Psoas muscle (tissue), 8 donors: ENCODE data around the gene TTC14. TPM values are rescaled to one million over a fixed set of nuclear protein-coding genes. Genes with fewer than 3 reads are reported as not detected.
"Not testable (repeated sequence)": the region's sequence is repeated elsewhere in the genome, so short reads cannot be mapped to it uniquely, and the experiment has no call there.

Experiments
- ATAC-seq, 4 donors: fragments of 200-7000 bp; cut with Tn5 transposase; one replicate each; pipeline ENCODE4 v1.9.1; 2020; ENCODE audit warnings: moderate library complexity in 3 of 4, mild to moderate bottlenecking in 2 of 4
- DNase-seq, 2 donors: peaks; one replicate each; pipeline ENCODE4 v3.0.0-alpha.2; 2020
- H3K27ac ChIP-seq: fragments of 200-600 bp; one replicate; pipeline ENCODE4 v1.8.0; 2022
- H3K27me3 ChIP-seq, 3 donors: fragments of 200-600 bp in 1 of 3; one replicate each; pipeline versions ENCODE4 v1.6.1 to v1.8.0; 2013 to 2022; ENCODE audit warnings: low read length in 2 of 3, mild to moderate bottlenecking in 2 of 3, moderate library complexity in 1 of 3; ENCODE audit not compliant: insufficient read depth in 3 of 3
- H3K36me3 ChIP-seq, 2 donors: fragments of 200-600 bp in 1 of 2; one replicate each; pipeline versions ENCODE4 v1.6.1 to v1.8.0; 2013 to 2022; ENCODE audit warnings: low read depth in 1 of 2, mild to moderate bottlenecking in 1 of 2, moderate library complexity in 1 of 2; ENCODE audit not compliant: insufficient read depth in 1 of 2
- H3K4me1 ChIP-seq: fragments of 200-600 bp; one replicate; pipeline ENCODE4 v1.8.0; 2022
- H3K4me3 ChIP-seq: fragments of 200-600 bp; one replicate; pipeline ENCODE4 v1.8.0; 2022; ENCODE audit warnings: mild to moderate bottlenecking
- H3K9me3 ChIP-seq: fragments of 200-600 bp; one replicate; pipeline ENCODE4 v1.8.0; 2022
- CTCF ChIP-seq: fragments of 200-600 bp; IDR thresholded peaks from one replicate; pipeline ENCODE4 v1.8.0; 2022; ENCODE audit warnings: antibody characterized with exemption
- WGBS, 3 donors: extraction: QIAGEN DNeasy Blood & Tissue Kit; methylation state at CpG; one replicate each; pipeline versions ENCODE4 v1.1.6 to v1.1.7; 2013; 5-methylcytosine and 5-hydroxymethylcytosine counted together
- intact Hi-C, 2 donors: fragments of 100-400 bp; cut with DNase I; formaldehyde crosslinking; loops; one replicate each; pipeline versions ENCODE4 v1.11.0 to v1.14.2; 2022
- polyA plus RNA-seq, 3 donors: library from polyadenylated mRNA; stranded (reverse); fragments of 200-250 nt; gene quantifications; one replicate each; pipeline ENCODE4 v1.2.3, GENCODE V29; 2013
- total RNA-seq, 4 donors: library from RNA; stranded (reverse); fragmentation: NEBNext Ultra II Directional in 2 of 4; extraction: Animal tissue kit (Norgen Biotek cat#: 25700) in 2 of 4; gene quantifications; one replicate each; pipeline versions ENCODE4 v1.2.1 to v1.2.4, GENCODE V29; 2021 to 2023
- donor health status: healthy with polysubstance abuse.
- donor health status: DM: no; HTN: no; CAD: no; lungs with moderate emphysema.
- donor health status: Bipolar disorder and iron deficiency.
- donor health status: healthy.
- donor health status: DM: yes; HTN: yes; CAD: no.
- donor health status: DM: no; HTN: no; CAD: no.
- donor health status: DM: no; HTN: no; CAD: no.
- donor health status: DM: yes; HTN: yes; CAD: no.

TTC14 gene
- total and polyA plus RNA-seq, 7 donors: 4.8 to 12.6 (median 9.2) TPM

- Histone ChIP-seq H3K4me3 (no peak overlapping the region), H3K9me3 (no peaks in the 10 kb centered on the region), H3K27ac (no peak overlapping the region), H3K4me1 (no peaks in the 10 kb centered on the region), H3K36me3 (no peaks in the 10 kb centered on the region), H3K27me3 (no peaks in the 10 kb centered on the region)
- intact Hi-C loops: no loop called here
- 71 to 73% (median 72%) methylated on average over 6 of the region's 6 CpGs for WGBS, 3 donors
- no peak for DNase-seq
- no peak for TF ChIP-seq CTCF
- no peak for ATAC-seq
Measured at GRCh38 chr3:180571831-180572598, 29.9 kb upstream of the TTC14 start.

- ATAC-seq (no peak), DNase-seq (no peak)
- Histone ChIP-seq H3K27me3 (no peaks in the 10 kb centered on the region), H3K27ac (no peak overlapping the region), H3K9me3 (no peaks in the 10 kb centered on the region), H3K36me3 (no peaks in the 10 kb centered on the region), H3K4me3 (no peak overlapping the region), H3K4me1 (no peaks in the 10 kb centered on the region)
- WGBS, 3 donors: 75 to 84% (median 77%) methylated on average over 3 of the region's 3 CpGs
- intact Hi-C loops: no loop called here
- no peak for TF ChIP-seq CTCF
Measured at GRCh38 chr3:180575571-180575970, 26.4 kb upstream of the TTC14 start.

- WGBS, 3 donors: 70 to 75% (median 73%) methylated on average over 1 of the region's 1 CpG
- ATAC-seq (no peak), DNase-seq (no peak)
- Histone ChIP-seq H3K27ac (no peak overlapping the region), H3K36me3 (no peaks in the 10 kb centered on the region), H3K27me3 (peaks cover 0 to 13% (median 5%) of the 10 kb centered on the region in 3 donors), H3K9me3 (no peaks in the 10 kb centered on the region), H3K4me3 (no peak overlapping the region), H3K4me1 (no peaks in the 10 kb centered on the region)
- TF ChIP-seq CTCF: no peak
- intact Hi-C loops: no loop called here
Measured at GRCh38 chr3:180580934-180581333, 21.0 kb upstream of the TTC14 start.

- TF ChIP-seq CTCF: no peak
- WGBS, 3 donors: 90 to 93% (median 92%) methylated on average over 23 of the region's 23 CpGs
- Histone ChIP-seq H3K4me1 (no peaks in the 10 kb centered on the region), H3K9me3 (no peaks in the 10 kb centered on the region), H3K4me3 (no peak overlapping the region), H3K27ac (no peak overlapping the region), H3K27me3 (peaks cover 0 to 6% (median 4%) of the 10 kb centered on the region in 3 donors), H3K36me3 (no peaks in the 10 kb centered on the region)
- intact Hi-C loops: no loop called here
- DNase-seq (no peak), ATAC-seq (no peak)
Measured at GRCh38 chr3:180590396-180590795, 11.6 kb upstream of the TTC14 start.

GRCh38 chr3:180593631-180594030 lies 8.3 kb upstream of the TTC14 start:
- H3K36me3 ChIP-seq, DNase-seq, ATAC-seq, H3K27ac ChIP-seq, H3K4me1 ChIP-seq, H3K9me3 ChIP-seq, H3K27me3 ChIP-seq, H3K4me3 ChIP-seq: not testable (repeated sequence)
- intact Hi-C loops: loop anchor here in 1 of 2 donors (2.0 kb wide), 1 partner anchor 665 kb away; no protein-coding TSS in a partner anchor
- 87 to 91% (median 89%) methylated on average over 7 of the region's 7 CpGs for WGBS, 3 donors
